Fibroblast of lung (primary cell): ENCODE results near the gene FHL5.

Experiments used
- CTCF ChIP-seq, 2 donors: IDR thresholded peaks in 1 of 2; conservative IDR thresholded peaks in 1 of 2; 1 replicate in 1 of 2; 2 replicates in 1 of 2; pipeline ENCODE4 v1.5.1; 2011 to 2012; ENCODE audit warnings: low read length in 2 of 2, control low read depth in 1 of 2, inconsistent platforms in 1 of 2, low read depth in 1 of 2, mild to moderate bottlenecking in 1 of 2
- EZH2 ChIP-seq: IDR thresholded peaks from 2 replicates; pipeline ENCODE4 v1.5.1; 2012; ENCODE audit warnings: low read length, control low read depth, mild to moderate bottlenecking; ENCODE audit errors: missing control alignments

- TF ChIP-seq EZH2 (no peak), CTCF (conservative IDR thresholded peaks at IDR 0.05 in 1 of 2, IDR thresholded peaks at IDR 0.05 in 1 of 2; ENCODE audit: low read depth in 1 of 2, low read length in 2 of 2) (no peak)
Observed at GRCh38 chr6:96651816-96652215, 88.9 kb downstream of the FHL5 start.
